Fibroblast of lung (primary cell): ENCODE measurements around the gene EVI2B. TPM values are rescaled to one million over a fixed set of nuclear protein-coding genes. Genes with fewer than 3 reads are reported as not detected.

ENCODE experiments used
- DNase-seq, 2 donors: peaks; one replicate each; pipeline versions ENCODE4 v3.0.0 to v3.0.0-alpha.2; 2010; ENCODE audit warnings: low read depth in 2 of 2
- H2AFZ ChIP-seq: 2 replicates; pipeline ENCODE4 v1.5.1; 2012; ENCODE audit warnings: low read length, control low read depth, inconsistent platforms
- H3K27ac ChIP-seq: 2 replicates; pipeline ENCODE4 v1.5.1; 2011; ENCODE audit warnings: low read length, control low read depth; ENCODE audit not compliant: insufficient read depth
- H3K27me3 ChIP-seq: 2 replicates; pipeline ENCODE4 v1.5.1; 2011; ENCODE audit warnings: mild to moderate bottlenecking, low read length; ENCODE audit not compliant: control insufficient read depth, insufficient read depth
- H3K36me3 ChIP-seq: 2 replicates; pipeline ENCODE4 v1.5.1; 2011; ENCODE audit warnings: low read length; ENCODE audit not compliant: control insufficient read depth, insufficient read depth
- H3K4me1 ChIP-seq: 2 replicates; pipeline ENCODE4 v1.5.1; 2011; ENCODE audit warnings: low read length; ENCODE audit not compliant: control insufficient read depth, insufficient read depth; ENCODE audit errors: extremely low read depth
- H3K4me2 ChIP-seq: 2 replicates; pipeline ENCODE4 v1.5.1; 2011; ENCODE audit warnings: low read length, control low read depth; ENCODE audit not compliant: insufficient read depth; ENCODE audit errors: extremely low read depth
- H3K4me3 ChIP-seq, 4 experiments: fragments of 200-600 bp in 1 of 4; sonication (generic) in 1 of 4; replicated peaks in 1 of 4; 2 replicates each; pipeline ENCODE4 v1.5.1; 2011 to 2016; ENCODE audit warnings: low read length in 4 of 4, low read depth in 3 of 4, mild to moderate bottlenecking in 3 of 4, control low read depth in 2 of 4, inconsistent platforms in 1 of 4, mixed read lengths in 1 of 4; ENCODE audit not compliant: insufficient read depth in 1 of 4; ENCODE audit errors: control extremely low read depth in 1 of 4
- H3K79me2 ChIP-seq: 2 replicates; pipeline ENCODE4 v1.5.1; 2012; ENCODE audit warnings: mild to moderate bottlenecking, low read length, inconsistent platforms; ENCODE audit not compliant: control insufficient read depth, insufficient read depth
- H3K9ac ChIP-seq: 2 replicates; pipeline ENCODE4 v1.5.1; 2011; ENCODE audit warnings: mild to moderate bottlenecking, low read length, control low read depth; ENCODE audit not compliant: insufficient read depth
- H3K9me3 ChIP-seq: 2 replicates; pipeline ENCODE4 v1.5.1; 2012; ENCODE audit warnings: low read depth, low read length; ENCODE audit not compliant: control insufficient read depth, insufficient read depth
- H4K20me1 ChIP-seq: 2 replicates; pipeline ENCODE4 v1.5.1; 2011; ENCODE audit warnings: low read length; ENCODE audit not compliant: control insufficient read depth, insufficient read depth; ENCODE audit errors: extremely low read depth
- CTCF ChIP-seq, 2 donors: IDR thresholded peaks in 1 of 2; conservative IDR thresholded peaks in 1 of 2; 1 replicate in 1 of 2; 2 replicates in 1 of 2; pipeline ENCODE4 v1.5.1; 2011 to 2012; ENCODE audit warnings: low read length in 2 of 2, control low read depth in 1 of 2, inconsistent platforms in 1 of 2, low read depth in 1 of 2, mild to moderate bottlenecking in 1 of 2
- EZH2 ChIP-seq: IDR thresholded peaks from 2 replicates; pipeline ENCODE4 v1.5.1; 2012; ENCODE audit warnings: low read length, control low read depth, mild to moderate bottlenecking; ENCODE audit errors: missing control alignments
- polyA plus RNA-seq, 2 donors: library from polyadenylated mRNA; depleted of rRNA in 1 of 2; stranded (reverse) in 1 of 2; unstranded in 1 of 2; fragments of >200 nt; gene quantifications; 2 replicates each; pipeline ENCODE4 v1.2.1, GENCODE V29; 2011 to 2012; ENCODE audit warnings: missing spikeins in 1 of 2
- total RNA-seq: library from RNA; depleted of rRNA; stranded (reverse); fragments of >200 nt; gene quantifications from 2 replicates; pipeline ENCODE4 v1.2.1, GENCODE V29; 2014

The EVI2B gene
- total and polyA plus RNA-seq, 2 donors (not counting 1 experiment from before 2014, with no cell fraction given): 0.33 to 0.68 TPM

- Histone ChIP-seq H3K36me3 (peaks cover 2% of the 10 kb centered on the region), H3K9me3 (no peaks in the 10 kb centered on the region), H3K27ac (no peak overlapping the region), H3K9ac (no peak overlapping the region), H3K4me2 (peak overlapping the region; percentile 23), H3K27me3 (no peaks in the 10 kb centered on the region), H3K79me2 (no peaks in the 10 kb centered on the region), H3K4me3 (peak overlapping the region in 2 of 4 experiments; percentile 22 to 57), H3K4me1 (peaks cover 11% of the 10 kb centered on the region), H4K20me1 (no peaks in the 10 kb centered on the region), H2AFZ (no peak overlapping the region)
- TF ChIP-seq EZH2 (no peak), CTCF (conservative IDR thresholded peaks at IDR 0.05 in 1 of 2, IDR thresholded peaks at IDR 0.05 in 1 of 2; ENCODE audit: low read depth in 1 of 2, low read length in 2 of 2) (no peak)
- peak in 1 of 2 donors; percentile 50 for DNase-seq
Observed at GRCh38 chr17:31273516-31273915, 40.3 kb downstream of the EVI2B start.

GRCh38 chr17:31272803-31273202 lies 41.1 kb downstream of the EVI2B start:
- Histone ChIP-seq H3K9me3 (no peaks in the 10 kb centered on the region), H3K9ac (no peak overlapping the region), H3K79me2 (no peaks in the 10 kb centered on the region), H4K20me1 (no peaks in the 10 kb centered on the region), H3K4me3 (peak overlapping the region in 1 of 4 experiments; percentile 57), H2AFZ (no peak overlapping the region), H3K27ac (no peak overlapping the region), H3K36me3 (peaks cover 2% of the 10 kb centered on the region), H3K4me2 (no peak overlapping the region), H3K4me1 (peaks cover 12% of the 10 kb centered on the region), H3K27me3 (no peaks in the 10 kb centered on the region)
- TF ChIP-seq EZH2: no peak
- no peak for TF ChIP-seq CTCF (conservative IDR thresholded peaks at IDR 0.05 in 1 of 2, IDR thresholded peaks at IDR 0.05 in 1 of 2; ENCODE audit: low read depth in 1 of 2, low read length in 2 of 2)
- no peak for DNase-seq

GRCh38 chr17:31272236-31272635 lies 41.6 kb downstream of the EVI2B start:
- TF ChIP-seq CTCF (conservative IDR thresholded peaks at IDR 0.05 in 1 of 2, IDR thresholded peaks at IDR 0.05 in 1 of 2; ENCODE audit: low read depth in 1 of 2, low read length in 2 of 2): no peak
- no peak for TF ChIP-seq EZH2
- no peak for DNase-seq
- no peak overlapping the region for H3K9ac ChIP-seq
- no peaks in the 10 kb centered on the region for H4K20me1 ChIP-seq
- H3K9me3 ChIP-seq: no peaks in the 10 kb centered on the region
- peak overlapping the region in 1 of 4 experiments; percentile 57 for H3K4me3 ChIP-seq
- peaks cover 2% of the 10 kb centered on the region for H3K36me3 ChIP-seq
- no peak overlapping the region for H3K4me2 ChIP-seq
- peaks cover 12% of the 10 kb centered on the region for H3K4me1 ChIP-seq
- H3K27me3 ChIP-seq: no peaks in the 10 kb centered on the region
- no peaks in the 10 kb centered on the region for H3K79me2 ChIP-seq
- H3K27ac ChIP-seq: no peak overlapping the region
- no peak overlapping the region for H2AFZ ChIP-seq
